ENCODE data around the gene ALDH1A3.

Gene ALDH1A3

DNA sequence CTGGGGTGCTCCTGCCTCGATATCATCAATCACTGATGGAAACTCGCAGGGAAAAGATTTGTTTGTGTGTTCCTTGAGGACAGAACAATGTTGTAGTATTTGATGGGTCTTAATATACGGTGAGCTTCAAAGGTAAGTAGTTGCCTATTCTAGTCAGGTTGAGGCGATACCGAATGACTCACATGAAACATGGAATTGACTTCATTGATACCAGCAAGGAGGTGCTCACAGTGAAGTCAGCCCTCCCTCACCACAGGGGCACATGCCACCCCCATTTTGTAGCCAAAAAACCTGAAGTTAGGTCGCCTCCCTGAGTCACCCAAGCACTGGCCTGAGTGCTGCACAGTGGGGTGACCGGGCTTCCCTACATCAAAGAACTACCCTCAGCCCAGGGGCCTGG, 3.7 kb upstream of the ALDH1A3 start:
- in situ Hi-C loops (cut with MboI; ENCODE audit: low pct_unique_long_range_greater_than_20kb, low sequenced_read_pairs, unreplicated experiment) = no loop called here
- no peak for DNase-seq (ENCODE audit: low spot score)
- no peak for TF ChIP-seq CTCF (IDR thresholded peaks at IDR 0.05; ENCODE audit: extremely low read depth, insufficient read depth, missing control alignments)

DNA sequence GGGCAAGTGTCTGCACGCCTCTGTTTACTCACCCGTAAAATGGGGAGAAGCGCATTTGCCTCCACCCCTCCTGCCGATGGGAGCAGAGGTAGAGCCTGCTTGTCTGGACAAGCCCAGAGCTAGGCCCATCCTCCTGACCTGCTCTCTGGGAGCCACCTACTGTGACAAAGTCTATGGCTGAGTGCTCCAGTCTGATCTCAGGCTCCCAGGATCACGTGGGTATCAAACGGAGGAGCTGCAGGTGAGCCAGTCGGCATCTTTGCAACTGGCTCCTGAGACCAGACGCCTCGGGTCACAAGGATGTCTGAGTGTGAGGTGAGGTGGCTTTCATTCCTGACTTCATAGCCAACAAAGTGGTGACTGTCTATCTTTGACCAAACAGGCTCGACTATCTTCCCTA, 2.1 kb upstream of the ALDH1A3 start:
- DNase-seq (ENCODE audit: low spot score) = no peak
- in situ Hi-C loops (cut with MboI; ENCODE audit: low pct_unique_long_range_greater_than_20kb, low sequenced_read_pairs, unreplicated experiment) = no loop called here
- no peak for TF ChIP-seq CTCF (IDR thresholded peaks at IDR 0.05; ENCODE audit: extremely low read depth, insufficient read depth, missing control alignments)

- DNase-seq (ENCODE audit: low spot score) = no peak
- no peak for TF ChIP-seq CTCF (IDR thresholded peaks at IDR 0.05; ENCODE audit: extremely low read depth, insufficient read depth, missing control alignments)
- in situ Hi-C loops (cut with MboI; ENCODE audit: low pct_unique_long_range_greater_than_20kb, low sequenced_read_pairs, unreplicated experiment) = no loop called here
These were observed 1.5 kb upstream of the ALDH1A3 start for GRCh38 chr15:100878130-100878529.

DNA sequence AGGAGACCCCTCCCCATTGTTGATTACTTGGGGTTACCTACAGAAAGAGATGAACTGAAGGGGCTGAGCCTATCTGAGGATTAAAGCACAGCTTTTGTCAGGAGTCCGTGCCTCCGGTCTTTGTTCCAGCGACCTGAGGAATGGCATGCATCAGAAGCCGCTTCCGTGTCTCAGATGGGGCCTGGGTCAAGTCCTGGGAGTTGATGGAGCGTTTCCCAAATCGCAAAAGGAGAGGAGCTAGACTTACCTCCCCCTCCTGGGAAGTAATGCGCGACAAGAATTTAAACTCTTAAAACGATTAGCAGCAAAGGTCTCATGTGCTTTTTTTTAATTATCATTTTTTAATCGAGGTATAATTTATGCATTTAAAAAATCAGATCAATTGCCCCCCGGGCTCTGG, 983 bp upstream of the ALDH1A3 start:
- in situ Hi-C loops (cut with MboI; ENCODE audit: low pct_unique_long_range_greater_than_20kb, low sequenced_read_pairs, unreplicated experiment) = no loop called here
- no peak for TF ChIP-seq CTCF (IDR thresholded peaks at IDR 0.05; ENCODE audit: extremely low read depth, insufficient read depth, missing control alignments)
- no peak for DNase-seq (ENCODE audit: low spot score)

DNA sequence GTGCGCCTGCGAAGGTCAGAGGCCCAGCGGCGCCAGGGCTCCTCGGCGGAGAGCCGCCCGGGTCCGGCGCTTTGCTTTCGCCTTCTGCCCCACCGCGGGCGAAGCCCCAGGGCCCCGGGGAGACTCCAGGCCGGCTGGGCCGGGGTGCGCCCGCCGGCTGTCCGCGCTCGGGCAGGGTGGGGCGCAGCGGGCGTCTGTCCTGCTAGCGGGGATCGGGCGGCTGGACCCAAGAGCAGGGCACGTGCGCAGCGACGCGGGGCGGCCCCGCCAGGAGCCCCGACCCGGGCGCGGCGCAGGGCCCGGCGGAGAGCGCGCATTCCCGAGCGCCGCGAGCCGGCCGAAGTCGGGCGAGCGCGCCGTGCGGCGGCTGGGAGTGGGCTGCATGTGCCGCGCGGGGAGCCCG, 569 bp upstream of the ALDH1A3 start:
- in situ Hi-C loops (cut with MboI; ENCODE audit: low pct_unique_long_range_greater_than_20kb, low sequenced_read_pairs, unreplicated experiment) = no loop called here
- no peak for TF ChIP-seq CTCF (IDR thresholded peaks at IDR 0.05; ENCODE audit: extremely low read depth, insufficient read depth, missing control alignments)
- peak; percentile 53 for DNase-seq (ENCODE audit: low spot score)

DNA sequence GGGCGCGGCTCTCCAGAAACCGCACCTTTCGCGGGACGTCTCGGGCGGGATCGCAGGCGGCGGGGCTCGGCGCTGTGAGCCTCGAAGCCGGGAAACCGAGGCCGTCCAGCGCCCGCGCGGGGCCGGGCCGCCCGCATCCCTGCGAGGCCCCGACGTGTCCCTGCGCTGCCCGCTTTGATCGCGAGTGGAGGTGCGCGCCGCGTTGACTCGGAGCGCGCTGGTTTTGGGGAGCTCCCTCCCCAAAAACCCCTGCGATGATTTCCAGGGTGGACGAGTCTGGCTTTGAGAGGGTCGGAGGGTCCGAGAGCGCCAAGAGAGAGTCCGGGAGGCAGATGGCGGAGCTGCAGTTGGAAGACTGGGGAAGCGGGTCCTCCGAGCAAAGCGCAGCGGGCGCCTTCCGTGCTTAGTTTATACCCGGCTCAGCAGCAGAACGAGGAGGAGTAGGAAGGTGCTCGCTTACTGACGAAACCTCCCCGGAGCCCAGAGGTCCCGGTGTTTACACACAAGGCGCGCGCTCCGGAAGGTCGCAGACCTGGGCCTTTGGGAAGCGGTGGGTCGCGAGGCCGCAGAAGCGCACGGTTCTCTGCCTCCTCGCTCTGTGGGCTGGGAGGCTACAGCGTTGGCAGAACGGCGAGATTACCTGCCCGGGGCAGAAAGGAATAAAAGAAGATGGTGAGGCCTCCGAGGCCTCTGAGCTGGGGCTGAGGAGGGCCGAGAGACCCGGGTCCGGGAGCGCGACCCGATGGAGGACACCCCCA, 687 bp downstream of the ALDH1A3 start:
- in situ Hi-C loops (cut with MboI; ENCODE audit: low pct_unique_long_range_greater_than_20kb, low sequenced_read_pairs, unreplicated experiment) = no loop called here
- TF ChIP-seq CTCF (IDR thresholded peaks at IDR 0.05; ENCODE audit: extremely low read depth, insufficient read depth, missing control alignments) = no peak
- peak; percentile 42 for DNase-seq (ENCODE audit: low spot score)
